Activated CD4-positive, alpha-beta memory T cell treated with anti-CD3 and anti-CD28 coated beads for 36 hours (primary cell): ENCODE measurements around the gene MYL12B. TPM values are rescaled to one million over a fixed set of nuclear protein-coding genes. Genes with fewer than 3 reads are reported as not detected.

Source experiments
- CTCF ChIA-PET: fragments of 350-600 bp; sonication (Branson Sonifier 250); formaldehyde crosslinking; loops from one replicate; lab custom pipeline; 2021; ENCODE audit warnings: antibody characterized with exemption, inconsistent platforms; lab: Charles Lee
- POLR2A ChIA-PET: fragments of 350-600 bp; sonication (Branson Sonifier 250); formaldehyde crosslinking; loops from one replicate; lab custom pipeline; 2021; ENCODE audit warnings: antibody characterized with exemption; lab: Charles Lee
- DNase-seq: peaks from one replicate; pipeline ENCODE4 v3.0.0-alpha.2; 2020
- H3K27ac Mint-ChIP-seq: one replicate; pipeline ENCODE4 v1.8.0; 2021; ENCODE audit warnings: mixed read lengths
- H3K27me3 Mint-ChIP-seq: one replicate; pipeline ENCODE4 v1.8.0; 2021; ENCODE audit warnings: mixed read lengths
- H3K36me3 Mint-ChIP-seq: one replicate; pipeline ENCODE4 v1.8.0; 2021; ENCODE audit warnings: mixed read lengths
- H3K4me1 Mint-ChIP-seq: one replicate; pipeline ENCODE4 v1.8.0; 2021; ENCODE audit warnings: low read depth, mixed read lengths
- H3K4me3 Mint-ChIP-seq: one replicate; pipeline ENCODE4 v1.8.0; 2021; ENCODE audit warnings: mild to moderate bottlenecking, mixed read lengths
- H3K9me3 Mint-ChIP-seq: one replicate; pipeline ENCODE4 v1.8.0; 2021; ENCODE audit warnings: mixed read lengths
- intact Hi-C: fragments of 100-400 bp; cut with micrococcal nuclease; formaldehyde crosslinking; loops from one replicate; pipeline ENCODE4 v1.15.1; 2023
- total RNA-seq, 2 experiments: library from RNA; stranded (reverse); gene quantifications; one replicate each; pipeline ENCODE4 v1.2.3, GENCODE V29; 2021

Gene MYL12B
- total RNA-seq, 2 experiments from 2014 or later = 335 to 339 TPM

- no peaks in the 10 kb centered on the region for H3K27me3 Mint-ChIP-seq
- POLR2A ChIA-PET = interaction anchor here (0.7 kb wide), 1 partner anchor 15 kb away, joined by 3 read pairs; no protein-coding TSS in a partner anchor
Measured at GRCh38 chr18:3221496-3221895, 40.4 kb upstream of the MYL12B start.

GRCh38 chr18:3223356-3223755 is 38.6 kb upstream of the MYL12B start:
- CTCF ChIA-PET = interaction anchor here (1.1 to 2.0 kb wide), 3 partner anchors 22 to 95 kb away, joined by 3 to 11 read pairs (median 3); no protein-coding TSS in a partner anchor
- H3K4me3 Mint-ChIP-seq = no peak overlapping the region

More at GRCh38 chr18:3221496-3221895, 40.4 kb upstream of the MYL12B start:
- Mint-ChIP-seq H3K9me3 (no peaks in the 10 kb centered on the region), H3K36me3 (no peaks in the 10 kb centered on the region), H3K4me3 (no peak overlapping the region), H3K27ac (no peak overlapping the region), H3K4me1 (peaks cover 11% of the 10 kb centered on the region)
- CTCF ChIA-PET = interaction anchor here (0.6 to 1.6 kb wide), 2 partner anchors 25 to 99 kb away, joined by 3 to 5 read pairs; no protein-coding TSS in a partner anchor
- intact Hi-C loops = no loop called here
- no peak for DNase-seq

GRCh38 chr18:3224223-3224622 is 37.7 kb upstream of the MYL12B start:
- H3K36me3 Mint-ChIP-seq = no peaks in the 10 kb centered on the region
- ChIA-PET CTCF (interaction anchor here (2.0 kb wide), 1 partner anchor 21 kb away, joined by 11 read pairs; no protein-coding TSS in a partner anchor), POLR2A (no interaction called here)
- H3K4me3 Mint-ChIP-seq = no peak overlapping the region
- DNase-seq = no peak
- H3K27ac Mint-ChIP-seq = no peak overlapping the region
- no peaks in the 10 kb centered on the region for H3K9me3 Mint-ChIP-seq
- intact Hi-C loops = no loop called here
- no peaks in the 10 kb centered on the region for H3K27me3 Mint-ChIP-seq
- peaks cover 13% of the 10 kb centered on the region for H3K4me1 Mint-ChIP-seq

More at GRCh38 chr18:3223356-3223755, 38.6 kb upstream of the MYL12B start:
- no peaks in the 10 kb centered on the region for H3K36me3 Mint-ChIP-seq
- no peak overlapping the region for H3K27ac Mint-ChIP-seq
- POLR2A ChIA-PET = no interaction called here
- H3K27me3 Mint-ChIP-seq = no peaks in the 10 kb centered on the region
- no peaks in the 10 kb centered on the region for H3K9me3 Mint-ChIP-seq
- intact Hi-C loops = no loop called here
- peaks cover 11% of the 10 kb centered on the region for H3K4me1 Mint-ChIP-seq
- DNase-seq = no peak

GRCh38 chr18:3225588-3225987 is 36.3 kb upstream of the MYL12B start:
- DNase-seq = no peak
- Mint-ChIP-seq H3K4me3 (no peak overlapping the region), H3K36me3 (no peaks in the 10 kb centered on the region), H3K27me3 (no peaks in the 10 kb centered on the region), H3K9me3 (no peaks in the 10 kb centered on the region), H3K4me1 (peaks cover 13% of the 10 kb centered on the region), H3K27ac (no peak overlapping the region)
- intact Hi-C loops = no loop called here
- ChIA-PET POLR2A (no interaction called here), CTCF (interaction anchor here (1.2 kb wide), 1 partner anchor 12 kb away, joined by 3 read pairs; no protein-coding TSS in a partner anchor)

- Mint-ChIP-seq H3K4me1 (peaks cover 13% of the 10 kb centered on the region), H3K4me3 (no peak overlapping the region), H3K9me3 (no peaks in the 10 kb centered on the region), H3K27ac (no peak overlapping the region), H3K36me3 (no peaks in the 10 kb centered on the region), H3K27me3 (no peaks in the 10 kb centered on the region)
- intact Hi-C loops = no loop called here
- CTCF ChIA-PET = no interaction called here
- DNase-seq = no peak
- POLR2A ChIA-PET = no interaction called here
Measured at GRCh38 chr18:3226048-3226447, 35.9 kb upstream of the MYL12B start.

- Mint-ChIP-seq H3K36me3 (no peaks in the 10 kb centered on the region), H3K27ac (no peak overlapping the region), H3K9me3 (no peaks in the 10 kb centered on the region)
Measured at GRCh38 chr18:3230401-3231334, 31.3 kb upstream of the MYL12B start.

GRCh38 chr18:3233004-3233403 is 28.9 kb upstream of the MYL12B start:
- intact Hi-C loops = no loop called here
- POLR2A ChIA-PET = no interaction called here
- H3K27me3 Mint-ChIP-seq = no peaks in the 10 kb centered on the region

More at GRCh38 chr18:3230401-3231334, 31.3 kb upstream of the MYL12B start:
- ChIA-PET POLR2A (no interaction called here), CTCF (interaction anchor here (0.9 kb wide), 1 partner anchor 79 kb away, joined by 3 read pairs; no protein-coding TSS in a partner anchor)
- Mint-ChIP-seq H3K4me1 (peaks cover 6% of the 10 kb centered on the region), H3K27me3 (no peaks in the 10 kb centered on the region), H3K4me3 (no peak overlapping the region)
- intact Hi-C loops = no loop called here
- no peak for DNase-seq

GRCh38 chr18:3233433-3234168 is 28.3 kb upstream of the MYL12B start:
- ChIA-PET POLR2A (no interaction called here), CTCF (interaction anchor here (1.2 kb wide), 1 partner anchor 248 kb away, joined by 6 read pairs; no protein-coding TSS in a partner anchor)
- Mint-ChIP-seq H3K27ac (no peak overlapping the region), H3K4me1 (peaks cover under 1% of the 10 kb centered on the region), H3K27me3 (no peaks in the 10 kb centered on the region), H3K9me3 (no peaks in the 10 kb centered on the region), H3K36me3 (no peaks in the 10 kb centered on the region), H3K4me3 (no peak overlapping the region)
- intact Hi-C loops = no loop called here
- DNase-seq = no peak

More at GRCh38 chr18:3233004-3233403, 28.9 kb upstream of the MYL12B start:
- H3K36me3 Mint-ChIP-seq = no peaks in the 10 kb centered on the region
- CTCF ChIA-PET = no interaction called here
- H3K4me1 Mint-ChIP-seq = peaks cover 2% of the 10 kb centered on the region
- no peak overlapping the region for H3K27ac Mint-ChIP-seq
- H3K9me3 Mint-ChIP-seq = no peaks in the 10 kb centered on the region
- no peak overlapping the region for H3K4me3 Mint-ChIP-seq
- DNase-seq = no peak

GRCh38 chr18:3234457-3234856 is 27.5 kb upstream of the MYL12B start:
- Mint-ChIP-seq H3K27me3 (no peaks in the 10 kb centered on the region), H3K4me1 (no peaks in the 10 kb centered on the region), H3K27ac (no peak overlapping the region), H3K9me3 (no peaks in the 10 kb centered on the region), H3K4me3 (no peak overlapping the region), H3K36me3 (no peaks in the 10 kb centered on the region)
- POLR2A ChIA-PET = no interaction called here
- CTCF ChIA-PET = interaction anchor here (1.1 to 1.2 kb wide), 2 partner anchors 83 to 249 kb away, joined by 3 to 6 read pairs; no protein-coding TSS in a partner anchor
- intact Hi-C loops = no loop called here
- no peak for DNase-seq

- ChIA-PET CTCF (interaction anchor here (1.6 kb wide), 1 partner anchor 10 kb away, joined by 4 read pairs; no protein-coding TSS in a partner anchor), POLR2A (no interaction called here)
- H3K4me1 Mint-ChIP-seq = no peaks in the 10 kb centered on the region
- no peak overlapping the region for H3K27ac Mint-ChIP-seq
- H3K9me3 Mint-ChIP-seq = peaks cover 6% of the 10 kb centered on the region
- peaks cover 3% of the 10 kb centered on the region for H3K36me3 Mint-ChIP-seq
- H3K27me3 Mint-ChIP-seq = no peaks in the 10 kb centered on the region
- DNase-seq = no peak
- intact Hi-C loops = no loop called here
- no peak overlapping the region for H3K4me3 Mint-ChIP-seq
Measured at GRCh38 chr18:3235846-3236245, 26.1 kb upstream of the MYL12B start.

- intact Hi-C loops = no loop called here
- Mint-ChIP-seq H3K9me3 (peaks cover 11% of the 10 kb centered on the region), H3K27ac (no peak overlapping the region), H3K36me3 (peaks cover 7% of the 10 kb centered on the region), H3K4me3 (no peak overlapping the region), H3K27me3 (no peaks in the 10 kb centered on the region), H3K4me1 (no peaks in the 10 kb centered on the region)
- no peak for DNase-seq
- POLR2A ChIA-PET = no interaction called here
- CTCF ChIA-PET = interaction anchor here (0.9 to 1.6 kb wide), 2 partner anchors 9 to 85 kb away, joined by 3 to 4 read pairs; no protein-coding TSS in a partner anchor
Measured at GRCh38 chr18:3236470-3236869, 25.5 kb upstream of the MYL12B start.
